SH-SY5Y (cell line): ENCODE data around the gene NFATC3.

ENCODE experiments used
- GATA2 ChIP-seq: IDR thresholded peaks from 2 replicates; pipeline ENCODE4 v1.6.1; 2011; ENCODE audit warnings: mild to moderate bottlenecking, low read depth, low read length
- GATA3 ChIP-seq: IDR thresholded peaks from 2 replicates; pipeline ENCODE4 v1.6.1; 2011; ENCODE audit warnings: low read depth, mild to moderate bottlenecking, low read length, moderate library complexity

DNA sequence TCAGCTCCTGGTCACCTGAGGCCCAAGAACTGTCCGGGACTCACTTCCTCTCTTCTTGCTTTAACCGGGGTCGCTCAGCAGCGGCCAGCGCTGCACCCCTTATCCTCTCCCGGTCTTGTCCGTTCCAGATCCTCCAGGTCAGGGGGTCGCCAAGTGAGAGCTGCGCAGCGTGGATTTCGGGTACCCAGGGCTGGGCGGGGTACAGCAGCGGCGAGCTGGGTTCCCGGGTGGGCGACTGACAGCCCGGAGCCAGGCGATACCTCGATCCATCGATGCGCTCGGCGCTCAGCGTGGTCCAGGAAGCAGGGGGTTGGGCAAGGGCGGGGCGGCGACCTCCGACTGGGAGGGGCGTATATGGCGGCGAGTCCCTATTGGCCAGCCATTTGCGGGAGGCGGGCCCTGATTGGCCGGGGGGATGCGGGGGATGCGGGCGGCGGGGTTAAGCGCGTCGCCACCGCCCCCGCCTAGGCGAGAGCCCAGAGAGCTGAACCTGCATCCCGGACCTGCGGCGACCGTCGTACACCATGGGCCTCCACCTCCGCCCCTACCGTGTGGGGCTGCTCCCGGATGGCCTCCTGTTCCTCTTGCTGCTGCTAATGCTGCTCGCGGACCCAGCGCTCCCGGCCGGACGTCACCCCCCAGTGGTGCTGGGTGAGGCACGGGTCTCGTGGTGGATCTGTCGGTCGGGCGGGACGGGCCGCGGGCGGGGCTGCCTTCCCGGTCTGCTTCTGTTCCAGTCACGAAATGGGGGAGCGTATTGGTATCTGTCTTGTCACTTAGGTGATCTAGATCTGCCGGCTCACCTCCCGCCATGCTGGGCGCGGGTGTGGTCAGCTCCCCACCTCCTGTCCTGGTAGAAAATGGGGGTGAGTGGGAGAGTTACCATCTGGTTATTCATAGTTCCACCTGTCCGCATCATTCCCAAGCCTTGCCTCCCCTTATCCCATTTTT lies 160.0 kb downstream of the NFATC3 start, which contains the start of gene PLA2G15:
- TF ChIP-seq GATA2 (no peak), GATA3 (no peak)
